Right forelimb (tissue), 1 donor: ENCODE measurements around the gene S100PBP.

Experiments
- DNase-seq: peaks from one replicate; pipeline ENCODE4 v3.0.0-alpha.2; 2018

Gene S100PBP

GRCh38 chr1:32888677-32889420 lies 71.4 kb downstream of the S100PBP start:
- DNase-seq = no peak

GRCh38 chr1:32889731-32890278 lies 72.4 kb downstream of the S100PBP start:
- DNase-seq = no peak

- no peak for DNase-seq
Observed at GRCh38 chr1:32890516-32891240, 73.2 kb downstream of the S100PBP start.

- no peak for DNase-seq
Observed at GRCh38 chr1:32891241-32891570, 73.8 kb downstream of the S100PBP start.

DNA sequence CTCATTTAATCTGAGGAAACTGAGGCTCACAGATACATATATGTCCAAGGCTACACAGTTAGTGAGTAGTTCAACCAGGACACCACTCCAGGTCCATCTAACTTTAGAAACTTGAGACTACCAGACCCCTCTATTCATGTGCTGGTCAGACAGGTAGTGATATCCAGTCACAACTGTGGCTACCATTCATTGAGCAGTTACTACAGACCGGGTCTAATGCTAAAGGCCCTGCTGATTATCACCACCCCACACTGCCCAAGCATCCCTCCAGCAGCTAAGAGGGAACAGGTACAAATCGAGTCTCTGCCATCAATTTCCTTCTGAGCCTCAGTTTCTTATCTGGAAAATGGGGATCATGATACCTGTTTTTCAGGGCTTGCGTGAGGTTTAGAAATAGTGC lies 74.2 kb downstream of the S100PBP start:
- no peak for DNase-seq

- no peak for DNase-seq
Observed at GRCh38 chr1:32892368-32893197, 75.1 kb downstream of the S100PBP start.

DNA sequence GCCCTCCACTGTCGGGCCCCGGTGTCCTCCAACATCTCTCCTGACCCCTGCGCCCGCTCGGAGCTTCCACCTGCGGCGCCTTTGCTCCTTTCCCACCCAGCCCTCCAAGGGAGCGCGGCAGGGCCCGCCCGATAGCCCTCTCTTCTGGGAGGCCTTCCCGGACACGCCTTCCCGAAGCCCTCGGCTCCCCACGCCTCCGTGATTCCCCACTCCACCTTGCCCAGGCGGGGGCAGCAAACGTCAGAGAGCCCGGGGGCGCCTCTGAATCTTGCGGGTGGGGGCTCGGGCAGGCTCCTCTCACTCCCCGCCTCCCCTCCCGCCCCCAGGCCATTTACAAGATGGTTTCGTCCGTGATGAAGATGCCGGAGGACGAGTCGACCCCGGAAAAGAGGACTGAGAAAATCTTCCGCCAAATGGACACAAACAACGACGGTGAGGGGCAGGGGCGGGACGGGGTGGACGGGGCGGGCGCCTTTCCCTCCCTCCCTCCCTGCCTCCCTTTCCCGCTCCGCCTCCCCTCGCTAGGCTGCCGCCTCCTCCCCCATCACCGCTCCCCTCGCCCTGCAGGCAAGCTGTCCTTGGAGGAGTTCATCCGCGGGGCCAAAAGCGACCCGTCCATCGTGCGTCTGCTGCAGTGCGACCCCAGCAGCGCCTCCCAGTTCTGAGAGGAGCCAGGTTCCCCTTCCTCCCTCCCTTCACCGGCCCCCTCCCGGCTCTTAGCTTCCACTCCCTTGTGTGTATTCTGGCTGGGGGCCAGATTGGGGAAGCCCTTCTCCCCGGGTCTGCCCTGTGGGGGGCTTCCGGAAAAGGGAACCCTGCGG lies 76.0 kb downstream of the S100PBP start:
- DNase-seq = peak; percentile 75

- DNase-seq = no peak
Observed at GRCh38 chr1:32894019-32894600, 76.7 kb downstream of the S100PBP start.

- no peak for DNase-seq
Observed at GRCh38 chr1:32894681-32895080, 77.2 kb downstream of the S100PBP start.

GRCh38 chr1:32895325-32896215 lies 78.1 kb downstream of the S100PBP start:
- no peak for DNase-seq

GRCh38 chr1:32896451-32896850 lies 79.0 kb downstream of the S100PBP start:
- no peak for DNase-seq

GRCh38 chr1:32897082-32898049 lies 79.9 kb downstream of the S100PBP start:
- no peak for DNase-seq

DNA sequence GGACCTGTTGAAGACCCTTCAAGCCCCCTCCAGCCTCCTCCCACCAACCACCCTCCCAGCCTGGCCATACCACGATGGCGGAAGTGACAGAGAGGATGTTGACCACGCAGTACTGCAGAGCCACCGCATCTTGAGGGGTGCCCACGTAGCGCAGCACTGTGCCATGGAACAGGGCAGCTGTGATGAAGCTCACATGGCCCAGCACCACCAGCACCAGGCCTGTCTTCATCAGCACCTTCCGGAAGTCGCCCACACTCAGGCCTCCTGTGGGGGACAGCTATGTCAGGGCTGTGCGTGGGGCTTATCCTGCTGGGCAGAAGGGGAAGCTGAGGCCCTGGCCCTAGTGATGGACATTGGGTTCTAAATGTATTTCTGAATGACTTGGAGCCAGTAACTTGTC lies 80.6 kb downstream of the S100PBP start:
- no peak for DNase-seq

GRCh38 chr1:32898958-32899357 lies 81.5 kb downstream of the S100PBP start:
- DNase-seq = no peak

DNA sequence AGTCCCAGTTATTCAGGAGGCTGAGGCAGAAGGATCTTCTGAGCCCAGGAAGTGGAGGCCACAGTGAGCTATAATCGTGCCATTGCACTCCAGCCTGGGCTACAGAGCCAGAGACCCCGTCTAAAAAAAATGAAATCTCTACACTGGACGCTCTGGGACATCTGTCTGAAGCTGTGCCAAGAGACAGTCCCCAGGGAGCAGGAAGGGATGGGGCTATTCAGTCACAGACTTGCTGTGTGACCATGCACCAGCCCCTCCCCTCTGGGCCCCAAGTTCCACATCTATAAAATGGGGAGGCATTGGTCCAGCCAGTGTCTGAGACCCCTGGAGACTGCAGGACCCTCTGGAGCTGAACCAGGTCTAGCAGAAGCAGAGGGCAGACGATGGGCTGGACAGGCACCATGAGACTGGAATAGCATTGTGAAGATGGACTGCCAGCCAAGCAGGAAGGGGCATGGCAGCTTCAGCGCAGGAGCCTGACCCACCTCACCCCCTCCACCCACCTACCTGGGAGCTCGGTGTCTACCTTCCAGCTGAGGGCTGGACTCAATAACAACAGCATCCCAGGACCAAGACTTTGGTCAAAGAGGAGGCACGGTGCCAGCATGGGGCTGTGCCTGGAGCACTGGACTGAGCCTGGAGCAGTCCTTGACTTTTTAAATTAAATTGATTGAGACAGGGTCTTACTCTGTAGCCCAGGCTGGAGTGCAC lies 82.3 kb downstream of the S100PBP start:
- no peak for DNase-seq

DNA sequence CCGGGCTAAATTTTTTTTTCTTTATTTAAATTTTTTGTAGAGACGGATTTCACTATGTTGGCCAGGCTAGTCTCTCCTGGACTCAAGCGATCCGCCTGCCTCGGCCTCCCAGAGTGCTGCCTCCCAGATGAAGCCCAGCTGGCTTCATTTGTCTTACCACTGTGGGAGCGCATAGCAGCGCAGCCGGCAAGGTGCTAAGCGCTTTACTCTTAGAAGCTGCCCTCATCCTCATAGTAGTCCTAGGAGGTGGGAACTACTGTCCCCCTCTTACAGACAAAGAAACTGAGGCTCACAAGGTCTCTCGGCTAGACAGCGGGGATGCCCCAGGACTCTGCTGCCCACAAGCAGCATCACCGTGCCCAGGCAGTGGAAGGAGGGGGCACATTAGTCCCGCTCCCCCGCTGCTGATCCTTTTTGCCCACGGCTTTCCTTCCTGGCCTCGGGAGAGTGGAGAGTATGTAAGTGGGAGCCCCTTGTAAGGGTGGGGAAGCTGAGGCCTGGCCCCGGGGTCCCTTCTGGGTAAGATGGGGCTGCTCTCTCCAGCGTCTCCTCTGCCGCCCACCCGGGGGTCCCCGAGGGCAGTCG lies 83.0 kb downstream of the S100PBP start:
- no peak for DNase-seq

GRCh38 chr1:32900956-32901822 lies 83.7 kb downstream of the S100PBP start, which contains the start of gene TMEM54:
TSS of gene TMEM54 (minus strand) at chr1:32901389. CDS start at chr1:32901238, 151 bp downstream.
- no peak for DNase-seq
